IPS-NIHi7 (cell line): ENCODE measurements around the gene MRPL24.

Source experiments
- DNase-seq: peaks from one replicate; pipeline ENCODE4 v3.0.0; 2012; ENCODE audit warnings: mixed read lengths; ENCODE audit errors: extremely low spot score

MRPL24 gene

GRCh38 chr1:156709757-156710489 lies 31.0 kb downstream of the MRPL24 start:
- DNase-seq, result no peak

GRCh38 chr1:156709031-156709430 lies 31.9 kb downstream of the MRPL24 start:
- no peak for DNase-seq

- peak; percentile 76 for DNase-seq
Measured at GRCh38 chr1:156708218-156708661, 32.6 kb downstream of the MRPL24 start.

- peak; percentile 59 for DNase-seq
Measured at GRCh38 chr1:156707417-156708217, 33.3 kb downstream of the MRPL24 start.

GRCh38 chr1:156706657-156707416 lies 34.1 kb downstream of the MRPL24 start:
- DNase-seq, result peak; percentile 48

GRCh38 chr1:156705918-156706656 lies 34.8 kb downstream of the MRPL24 start:
- DNase-seq, result peak; percentile 81

- peak; percentile 35 for DNase-seq
Measured at GRCh38 chr1:156705321-156705917, 35.5 kb downstream of the MRPL24 start, which contains the start of gene CRABP2. Gene CRABP2 (minus strand): TSS chr1:156705583. CDS start chr1:156705446, 137 bp downstream.

- DNase-seq, result peak; percentile 23
Measured at GRCh38 chr1:156704930-156705320, 36.0 kb downstream of the MRPL24 start.

GRCh38 chr1:156704166-156704711 lies 36.6 kb downstream of the MRPL24 start:
- DNase-seq, result no peak

GRCh38 chr1:156703741-156704140 lies 37.1 kb downstream of the MRPL24 start:
- DNase-seq, result peak; percentile 34

- DNase-seq, result no peak
Measured at GRCh38 chr1:156703336-156703735, 37.6 kb downstream of the MRPL24 start.

- DNase-seq, result no peak
Measured at GRCh38 chr1:156700736-156701531, 40.0 kb downstream of the MRPL24 start.

GRCh38 chr1:156698995-156699394 lies 41.9 kb downstream of the MRPL24 start:
- no peak for DNase-seq

GRCh38 chr1:156697481-156697880 lies 43.4 kb downstream of the MRPL24 start:
- DNase-seq, result no peak

- DNase-seq, result no peak
Measured at GRCh38 chr1:156696755-156697154, 44.1 kb downstream of the MRPL24 start.

- DNase-seq, result no peak
Measured at GRCh38 chr1:156694690-156694962, 46.3 kb downstream of the MRPL24 start.

- DNase-seq, result no peak
Measured at GRCh38 chr1:156693848-156694689, 46.8 kb downstream of the MRPL24 start.

- peak; percentile 82 for DNase-seq
Measured at GRCh38 chr1:156692925-156693847, 47.7 kb downstream of the MRPL24 start.
